Measurements from ENCODE around the gene ARID3B. TPM values are rescaled to one million over a fixed set of nuclear protein-coding genes. Genes with fewer than 3 reads are reported as not detected.

Gene ARID3B
- total and polyA plus RNA-seq, 2 of the 13 experiments (the other 11 are each of a cell fraction or from before 2014, with no cell fraction given) = 5.3 to 12.8 TPM

- no peak for TF ChIP-seq ZBTB14 (CRISPR knock-in tag; IDR thresholded peaks at IDR 0.05)
- TF ChIP-seq CCAR2 (optimal IDR thresholded peaks at IDR 0.05; ENCODE audit: low read depth, low read length) = no peak
- TF ChIP-seq ZNF512 (CRISPR knock-in tag; IDR thresholded peaks at IDR 0.05) = 0 out of 2 replicates have a peak, but pooled peaks have one; percentile 51
- TF ChIP-seq ZGPAT (CRISPR knock-in tag; IDR thresholded peaks at IDR 0.05) = peak; percentile 85
- peak; percentile 99 for TF ChIP-seq NFYC (CRISPR knock-in tag; IDR thresholded peaks at IDR 0.05)
- no peak; the same call in 1 of the 2 replicates for TF ChIP-seq MED1 (CRISPR knock-in tag; IDR thresholded peaks at IDR 0.05)
- peak; percentile 34; the same call in 1 of the 2 replicates for TF ChIP-seq HBP1 (CRISPR knock-in tag; IDR thresholded peaks at IDR 0.05; ENCODE audit: low read depth)
- TF ChIP-seq ZBTB37 (CRISPR knock-in tag; IDR thresholded peaks at IDR 0.05) = no peak
- TF ChIP-seq ZNF766 (CRISPR knock-in tag; IDR thresholded peaks at IDR 0.05; ENCODE audit: borderline replicate concordance) = no peak
- no peak for TF ChIP-seq GFI1 (CRISPR knock-in tag; IDR thresholded peaks at IDR 0.05; ENCODE audit: borderline replicate concordance)
- TF ChIP-seq MTF2 (CRISPR knock-in tag; IDR thresholded peaks at IDR 0.05; ENCODE audit: borderline replicate concordance) = no peak
- TF ChIP-seq FOXO1 (CRISPR knock-in tag; IDR thresholded peaks at IDR 0.05) = 0 out of 2 replicates have a peak, but pooled peaks have one; percentile 25
- 0 out of 2 replicates have a peak, but pooled peaks have one; percentile 25 for TF ChIP-seq ZNF7 (CRISPR knock-in tag; IDR thresholded peaks at IDR 0.05)
- TF ChIP-seq STAT5B (CRISPR knock-in tag; IDR thresholded peaks at IDR 0.05) = no peak
- TF ChIP-seq ZBTB4 (CRISPR knock-in tag; IDR thresholded peaks at IDR 0.05; ENCODE audit: borderline replicate concordance) = 0 out of 2 replicates have a peak, but pooled peaks have one; percentile 57
- no peak for TF ChIP-seq ZNF740 (CRISPR knock-in tag; IDR thresholded peaks at IDR 0.05)
- peak; percentile 41 for TF ChIP-seq CBX1 (IDR thresholded peaks at IDR 0.05; ENCODE audit: low read depth)
These were observed 57.3 kb downstream of the ARID3B start (continued) for GRCh38 chr15:74598126-74598842.

Data from HepG2 (cell line).